Activated CD8-positive, alpha-beta memory T cell treated with anti-CD3 and anti-CD28 coated beads for 24 hours (primary cell): ENCODE data around the gene TSPAN15.
"Not testable (repeated sequence)": the region's sequence is repeated elsewhere in the genome, so short reads cannot be mapped to it uniquely, and the experiment has no call there.

Source experiments
- DNase-seq: peaks from one replicate; pipeline ENCODE4 v3.0.0-alpha.2; 2020

TSPAN15 gene

GRCh38 chr10:69449841-69450240 is 1.4 kb upstream of the TSPAN15 start:
- peak; percentile 69 for DNase-seq

DNA sequence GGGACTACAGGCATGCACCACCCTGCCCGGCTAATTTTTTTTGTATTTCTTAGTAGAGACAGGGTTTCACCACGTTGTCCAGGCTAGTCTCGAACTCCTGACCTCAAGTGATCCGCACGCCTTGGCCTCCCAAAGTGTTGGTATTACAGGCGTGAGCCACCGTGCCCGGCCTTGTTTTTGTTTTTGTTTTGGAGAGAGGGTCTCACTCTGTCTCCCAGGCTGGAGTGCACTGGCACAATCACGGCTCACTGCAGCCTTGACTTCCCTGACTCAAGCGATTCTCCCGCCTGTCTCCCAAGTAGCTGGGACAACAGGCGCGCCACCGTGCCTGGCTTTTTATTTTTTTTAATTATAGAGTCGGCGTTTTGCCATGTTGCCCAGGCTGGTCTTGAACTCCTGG is 870 bp upstream of the TSPAN15 start:
- not testable (repeated sequence) for DNase-seq

DNA sequence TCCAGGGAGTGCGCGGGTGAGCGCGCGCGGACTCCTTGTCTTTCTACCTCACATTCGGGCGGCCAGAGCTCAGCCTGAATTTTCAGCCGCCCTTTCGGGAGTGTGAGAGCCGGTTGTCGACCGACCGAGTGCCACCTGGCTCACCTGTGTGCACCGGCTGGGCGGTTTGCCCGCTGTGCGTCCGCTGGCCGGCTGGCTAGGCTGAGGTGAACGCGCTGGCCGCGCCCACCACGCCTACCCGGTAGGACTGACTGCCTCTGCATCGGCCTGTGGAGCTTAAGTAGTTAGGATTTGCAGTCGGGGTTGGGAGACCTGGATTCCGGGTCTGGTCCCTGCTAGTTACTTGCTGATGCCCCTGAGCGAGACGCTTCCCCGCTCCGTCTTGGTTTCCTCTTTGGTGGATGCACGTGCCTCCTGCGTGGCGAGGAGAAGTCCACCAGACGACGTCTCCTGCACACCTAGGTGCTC is 553 bp downstream of the TSPAN15 start:
- DNase-seq = no peak

- DNase-seq = no peak
These were observed 1.6 kb downstream of the TSPAN15 start for GRCh38 chr10:69452676-69453415.

- DNase-seq = no peak
These were observed 2.5 kb downstream of the TSPAN15 start for GRCh38 chr10:69453795-69454194.

DNA sequence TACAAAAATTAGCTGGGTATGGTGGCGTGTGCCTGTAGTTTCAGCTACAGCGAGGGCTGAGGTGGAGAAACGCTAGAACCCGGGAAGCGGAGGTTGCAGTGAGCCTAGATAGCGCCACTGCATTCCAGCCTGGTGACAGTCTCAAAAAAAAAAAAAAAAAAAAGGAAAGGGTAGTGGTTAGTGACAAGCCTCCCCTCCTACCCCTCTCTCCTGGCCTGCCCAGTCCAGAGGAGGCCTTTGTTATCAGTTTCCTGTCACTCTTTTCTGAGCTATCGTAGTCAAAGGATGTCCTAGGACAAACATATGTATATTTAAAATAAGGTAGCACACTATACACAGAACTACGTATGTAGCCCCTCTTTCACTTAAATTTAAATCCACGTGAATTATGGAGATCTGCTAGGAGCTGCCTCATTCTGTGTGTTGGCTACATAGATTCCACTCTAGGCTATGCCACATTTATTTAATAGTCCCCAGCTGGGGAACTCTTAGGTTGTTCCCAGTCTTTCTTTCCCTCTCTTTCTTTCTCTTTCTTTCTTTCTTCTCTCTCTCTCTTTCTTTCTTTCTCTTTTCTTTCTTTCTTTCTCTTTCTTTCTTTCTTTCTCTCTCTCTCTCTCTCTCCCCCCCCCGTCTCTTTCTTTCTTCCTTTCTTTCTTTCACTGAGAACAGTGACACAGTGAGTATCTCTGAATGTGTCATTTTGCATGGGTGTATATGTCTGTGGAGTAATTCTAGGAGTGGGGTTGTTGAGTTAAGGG is 3.9 kb downstream of the TSPAN15 start:
- DNase-seq = no peak

DNA sequence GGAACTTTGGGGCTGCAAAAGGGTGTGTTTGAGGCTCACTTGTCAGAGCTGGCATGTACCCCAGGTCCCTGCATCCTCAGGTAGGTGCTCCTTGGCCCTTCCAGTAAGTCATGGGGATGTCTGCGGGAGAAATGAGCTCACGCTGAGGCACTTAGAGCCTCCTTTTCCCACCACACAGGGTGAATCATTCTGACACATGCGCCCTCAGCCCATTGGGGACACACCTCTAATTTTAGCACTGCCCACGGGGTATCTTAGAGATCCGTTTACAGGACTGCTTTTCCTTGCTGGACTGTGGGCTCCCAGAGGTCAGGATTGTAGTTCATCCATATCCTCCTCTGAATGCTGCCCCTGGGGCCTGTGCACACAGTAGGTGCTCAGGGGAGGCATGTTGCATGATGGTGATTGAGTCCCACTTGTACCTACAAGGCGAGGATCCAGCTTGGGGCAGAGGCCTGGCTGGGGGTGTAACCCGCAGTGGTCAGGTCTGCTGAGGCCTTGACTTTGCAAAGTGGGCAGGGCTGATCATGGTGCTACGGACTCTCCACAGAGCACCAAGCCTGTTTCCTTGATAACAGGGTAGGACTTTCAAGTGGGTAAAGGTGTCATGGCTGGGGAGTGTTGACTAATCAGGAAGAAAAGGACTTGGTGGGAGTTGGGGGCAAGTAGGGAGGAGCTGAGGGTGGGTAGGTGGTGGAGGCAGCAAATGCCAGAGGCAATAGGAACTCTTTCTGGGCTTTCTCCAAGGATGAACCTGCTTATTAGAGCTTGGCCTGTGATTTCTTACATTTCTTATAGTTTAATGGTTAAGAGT is 5.8 kb downstream of the TSPAN15 start:
- no peak for DNase-seq

DNA sequence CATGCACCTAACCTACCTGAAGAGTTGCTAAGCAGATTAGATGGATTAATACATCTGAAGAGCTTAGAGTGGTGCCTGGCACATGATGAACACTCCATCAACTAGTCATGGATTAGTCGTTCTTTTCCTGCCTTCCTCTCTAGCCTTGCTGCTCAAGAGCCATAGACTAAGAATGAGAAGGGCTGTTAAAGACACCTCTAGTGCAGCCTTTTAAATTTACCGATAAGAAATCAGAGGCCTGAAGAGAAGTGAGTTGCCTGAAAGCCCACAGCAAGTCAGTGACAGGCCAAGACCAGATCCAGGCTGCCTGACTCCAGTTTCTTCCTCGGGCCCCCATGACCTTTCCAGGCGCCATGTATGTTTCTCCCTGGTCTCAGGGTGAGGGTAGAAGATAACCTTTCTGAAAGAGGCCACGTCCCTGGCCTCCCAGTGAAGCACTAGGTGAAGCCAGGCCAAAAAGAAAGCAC is 6.5 kb downstream of the TSPAN15 start:
- DNase-seq = no peak

DNA sequence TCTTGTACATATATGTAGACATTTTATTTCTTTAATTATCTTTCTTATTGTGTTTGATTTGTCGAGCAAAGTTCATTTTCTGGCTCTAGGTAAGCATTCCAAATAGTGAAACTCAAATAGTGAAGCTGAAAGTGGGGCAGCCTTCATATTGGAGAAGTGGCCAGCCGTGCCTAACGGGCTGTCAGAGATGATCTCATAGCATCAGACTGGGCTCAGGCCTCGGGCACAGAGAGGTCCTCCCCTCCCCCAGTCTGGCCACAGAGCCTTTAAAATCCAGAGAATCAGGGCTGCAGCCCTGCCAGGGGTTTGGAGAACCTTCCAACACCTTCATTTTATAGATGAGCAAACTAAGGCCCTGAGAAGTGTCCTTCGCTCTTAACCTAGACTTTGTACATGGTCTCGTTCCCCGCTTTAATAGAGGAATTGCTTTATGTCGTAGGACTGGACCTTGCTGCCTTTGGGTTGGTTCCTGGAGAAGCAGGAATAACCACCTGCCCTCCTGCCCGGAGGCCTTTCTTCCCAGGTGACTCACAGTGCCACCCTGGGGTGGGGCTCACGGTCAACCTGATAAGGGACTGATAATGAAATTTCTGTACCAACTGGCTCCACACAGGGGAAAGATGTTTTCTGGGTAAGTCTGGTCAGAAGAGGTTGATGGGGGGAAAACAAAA is 7.3 kb downstream of the TSPAN15 start:
- no peak for DNase-seq

DNA sequence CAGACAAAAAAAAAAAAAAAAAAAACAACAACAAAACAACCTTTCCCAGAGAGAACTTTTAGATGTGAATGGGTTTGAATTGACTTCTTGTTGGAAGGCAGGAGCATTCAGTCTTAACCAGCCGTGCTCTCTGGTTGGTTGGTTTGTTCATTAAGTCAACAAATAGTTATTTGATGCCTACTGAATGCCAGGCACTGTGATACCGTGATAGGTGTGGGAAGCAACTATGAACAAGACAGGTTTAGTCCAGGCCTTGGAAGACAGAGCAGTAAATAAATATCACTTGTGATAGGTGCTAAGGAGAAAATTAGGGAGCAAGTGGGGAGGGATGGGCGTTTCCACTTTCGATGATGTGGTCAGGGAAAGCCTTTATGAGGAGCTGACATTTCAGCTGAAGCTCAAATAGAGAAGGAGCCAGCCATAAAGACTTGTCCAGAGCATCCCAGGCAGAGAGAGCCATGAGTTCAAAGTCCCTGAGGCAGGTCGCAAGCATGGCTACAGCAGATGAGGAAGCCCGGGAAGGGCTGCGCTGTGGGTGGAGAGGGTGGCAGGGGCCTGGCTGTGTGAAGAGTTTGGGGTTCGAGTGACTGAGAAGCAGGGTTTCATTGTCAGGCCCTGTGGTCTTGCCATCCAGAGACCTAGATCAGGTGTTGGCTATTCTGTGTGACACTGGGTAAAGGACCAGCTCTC is 8.0 kb downstream of the TSPAN15 start:
- DNase-seq = no peak

DNA sequence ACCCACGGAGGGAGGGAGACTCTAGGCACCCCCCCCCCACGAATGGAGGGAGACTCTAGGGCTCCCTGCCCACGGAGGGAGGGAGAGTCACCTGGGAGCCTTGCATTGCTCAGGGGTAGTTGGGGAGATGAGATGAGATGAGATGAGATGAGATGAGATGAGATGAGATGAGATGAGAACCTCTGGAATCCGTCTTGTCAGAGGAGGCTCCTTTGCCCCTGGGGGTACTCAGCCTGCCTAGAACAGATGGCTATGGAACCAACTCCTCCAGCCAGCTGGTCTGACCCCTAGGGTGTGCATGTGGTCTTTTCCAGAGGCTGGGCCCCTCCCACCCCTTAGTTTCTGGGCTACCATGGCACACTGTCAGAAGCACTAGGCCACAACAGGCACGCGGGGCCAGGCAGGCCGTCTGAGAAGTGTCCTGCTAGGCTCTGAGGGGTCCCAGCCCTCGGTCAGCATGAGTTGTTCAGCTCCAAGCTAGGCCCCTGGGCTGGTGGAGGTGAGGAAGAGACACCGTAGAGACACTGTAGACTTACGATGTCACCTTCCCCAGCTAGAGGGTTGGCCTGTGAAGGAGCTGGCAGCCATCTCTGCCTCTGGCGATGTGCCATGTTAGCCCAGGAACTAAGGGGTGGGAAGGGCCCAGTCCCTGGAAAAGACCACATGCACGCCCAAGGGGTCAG is 8.8 kb downstream of the TSPAN15 start:
- DNase-seq = no peak

DNA sequence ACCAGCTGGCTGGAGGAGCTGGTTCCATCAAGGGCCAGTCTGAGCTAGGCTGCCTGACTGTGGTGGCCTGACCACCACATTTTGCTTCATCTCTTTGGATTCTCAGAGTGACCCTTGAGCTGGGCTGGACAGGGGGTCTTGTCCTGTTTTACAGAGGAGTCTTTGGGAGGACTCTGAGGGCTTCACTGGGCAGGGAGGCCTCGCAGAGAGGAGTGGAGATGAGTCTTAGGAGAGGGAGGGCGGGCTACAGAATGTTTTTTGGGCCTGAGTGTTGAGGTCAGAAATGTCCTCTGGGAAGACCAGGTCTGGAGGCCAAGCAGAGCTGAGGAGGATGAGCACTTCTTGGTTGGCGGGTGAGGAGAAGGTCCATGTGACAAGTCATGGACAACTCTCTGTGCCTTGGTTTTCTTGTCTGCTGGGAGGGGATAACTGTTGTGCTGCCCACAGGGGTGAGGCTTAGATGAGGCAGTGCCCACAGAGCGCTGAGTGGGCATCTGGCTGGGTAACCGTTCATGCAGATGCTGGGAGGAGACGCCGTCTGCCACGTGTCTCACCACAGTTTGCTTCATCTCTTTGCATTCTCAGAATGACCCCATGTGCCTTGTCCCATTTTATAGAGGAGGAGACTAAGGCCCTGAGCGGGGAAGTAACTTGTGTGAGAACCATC is 9.4 kb downstream of the TSPAN15 start:
- no peak for DNase-seq

GRCh38 chr10:69461243-69462025 is 10.2 kb downstream of the TSPAN15 start:
- no peak for DNase-seq

DNA sequence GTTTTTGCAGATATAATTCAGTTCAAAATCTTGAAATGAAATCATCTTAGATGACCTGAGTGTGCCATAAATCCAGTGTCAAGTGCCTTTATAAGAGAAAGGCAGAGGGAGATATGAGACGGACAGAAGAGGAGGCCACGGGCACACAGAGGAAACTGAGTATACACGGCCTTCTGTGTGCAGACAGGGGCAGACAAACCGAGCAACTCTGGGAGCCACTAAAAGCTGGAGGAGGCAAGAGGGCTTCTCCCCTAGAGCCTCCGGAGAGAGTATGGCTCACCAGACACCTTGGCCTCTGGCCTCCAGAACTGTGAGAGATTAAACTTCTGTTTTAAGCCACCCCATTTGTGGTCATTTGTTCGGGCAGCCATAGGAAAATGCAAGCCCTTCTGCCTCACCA is 12.6 kb downstream of the TSPAN15 start:
- no peak for DNase-seq

DNA sequence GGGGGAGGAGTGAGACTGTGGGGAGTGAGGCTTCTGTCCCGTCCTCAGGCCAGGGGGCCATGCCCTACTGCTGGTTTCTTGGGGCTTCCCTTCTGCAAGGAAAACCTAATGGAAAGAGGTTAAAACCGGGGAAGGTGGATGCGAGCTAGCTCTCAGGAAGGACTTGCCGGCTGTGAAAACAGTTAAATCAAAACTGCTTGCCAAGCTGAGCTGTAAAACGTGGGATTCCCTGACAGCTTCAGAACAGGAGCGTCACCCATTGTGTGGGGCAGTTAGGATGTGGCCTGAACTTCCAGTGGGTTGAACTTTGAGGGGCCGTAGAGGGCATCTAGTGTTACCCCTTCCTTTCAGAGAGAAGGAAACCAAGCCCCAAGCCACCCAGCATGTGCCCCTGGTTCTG is 13.1 kb downstream of the TSPAN15 start:
- no peak for DNase-seq

DNA sequence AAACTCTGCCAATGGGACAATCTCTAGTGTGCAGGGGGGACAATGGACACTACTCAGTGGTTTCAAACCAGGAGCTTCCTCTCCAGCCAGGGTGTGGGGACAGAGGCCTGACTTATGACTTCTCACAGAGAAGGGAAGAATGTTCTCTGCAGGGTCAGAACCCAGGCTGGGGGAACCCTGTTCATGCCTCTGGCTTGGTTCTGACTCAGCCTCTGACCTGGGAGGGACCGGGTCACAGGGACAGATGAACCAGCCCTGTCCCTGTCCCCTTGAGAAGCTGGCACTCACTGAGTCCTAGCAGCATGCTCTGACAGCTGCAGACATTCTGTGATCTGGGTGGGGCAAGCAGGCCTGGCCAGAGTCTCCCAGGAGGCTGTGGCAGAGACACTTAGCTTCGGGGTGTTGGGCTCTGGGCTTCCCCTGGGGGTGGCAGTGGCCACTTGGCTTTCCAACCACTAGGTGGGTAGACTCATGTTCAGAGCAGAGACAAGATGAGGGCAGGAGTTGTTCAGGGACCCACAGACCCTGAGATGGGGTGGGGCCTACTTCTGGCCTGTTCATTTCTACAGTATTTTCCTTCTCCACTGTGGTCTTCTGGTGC is 13.6 kb downstream of the TSPAN15 start:
- no peak for DNase-seq

DNA sequence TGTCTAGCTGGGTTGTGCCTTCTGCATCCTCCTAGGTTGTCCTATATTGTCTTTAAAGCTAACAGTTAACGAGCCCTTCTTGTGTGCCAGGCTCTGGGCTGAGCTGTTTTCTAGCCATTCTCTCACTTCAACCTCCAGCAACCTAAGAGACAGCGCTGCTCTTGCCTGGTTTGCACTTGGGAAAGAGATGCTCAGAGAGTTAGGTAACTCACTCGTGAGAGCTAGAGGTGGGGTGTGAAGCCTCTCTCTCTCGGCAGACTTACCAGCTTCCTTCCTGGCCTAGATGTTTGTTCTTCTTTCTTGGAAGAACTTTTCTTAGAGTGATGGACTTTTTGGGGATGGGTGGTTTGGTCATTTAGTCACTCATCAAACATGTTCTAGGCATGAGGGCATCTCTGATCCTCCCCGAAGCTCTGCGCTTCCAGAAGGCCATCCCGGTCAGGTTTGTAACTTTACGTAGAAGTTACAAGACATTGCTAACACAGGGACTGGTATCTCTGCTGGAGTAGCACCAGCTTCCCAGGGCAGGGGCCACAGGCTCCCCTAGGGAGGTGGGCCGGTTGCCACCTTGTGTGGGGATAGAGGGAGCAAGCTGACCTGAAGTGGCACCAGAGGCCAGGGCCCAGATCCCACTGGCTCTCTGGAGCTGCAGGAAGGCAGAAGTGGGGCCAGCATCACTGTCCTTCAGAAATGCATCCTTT is 14.3 kb downstream of the TSPAN15 start:
- no peak for DNase-seq

- DNase-seq = no peak
These were observed 14.9 kb downstream of the TSPAN15 start for GRCh38 chr10:69466158-69466490.

DNA sequence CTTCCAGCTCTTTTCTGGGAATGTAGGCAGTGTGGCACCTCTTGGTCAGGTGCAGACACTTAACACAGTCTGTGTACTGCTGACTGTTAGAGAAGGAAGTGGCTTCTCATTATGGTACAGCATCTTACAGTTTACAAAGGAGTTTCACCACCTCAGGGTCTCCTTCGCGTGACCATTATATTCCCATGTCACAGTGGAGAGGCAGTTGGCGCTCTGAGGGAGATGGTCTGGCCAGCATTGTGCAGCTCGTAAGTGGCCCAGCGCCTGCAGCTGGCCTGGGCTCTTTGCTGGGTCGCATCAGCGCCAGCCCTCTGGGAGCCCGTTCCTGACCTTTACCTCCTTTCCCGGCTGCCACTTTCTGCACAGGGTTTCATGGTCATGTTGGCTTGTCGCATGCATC is 15.4 kb downstream of the TSPAN15 start:
- no peak for DNase-seq
